HEK293 (cell line): ENCODE data around the gene KRT36.

Source experiments
- FEZF1 ChIP-seq: fragments of 450-650 bp; formaldehyde crosslinking; IDR thresholded peaks from 2 replicates; pipeline ENCODE4 v1.5.1; 2016; ENCODE audit warnings: missing biosample characterization, missing genetic modification characterization
- GLI4 ChIP-seq: fragments of 450-650 bp; formaldehyde crosslinking; IDR thresholded peaks from 2 replicates; pipeline ENCODE4 v1.5.1; 2016; ENCODE audit warnings: missing biosample characterization, missing genetic modification characterization
- HOXD13 ChIP-seq: sonication (generic); formaldehyde crosslinking; IDR thresholded peaks from 2 replicates; pipeline ENCODE4 v1.8.0; 2022; ENCODE audit warnings: missing genetic modification reagents, borderline replicate concordance
- KLF1 ChIP-seq: fragments of 450-650 bp; formaldehyde crosslinking; IDR thresholded peaks from 2 replicates; pipeline ENCODE4 v1.5.1; 2016; ENCODE audit warnings: missing biosample characterization, missing genetic modification characterization
- OVOL3 ChIP-seq: fragments of 450-650 bp; formaldehyde crosslinking; IDR thresholded peaks from 2 replicates; pipeline ENCODE4 v1.5.1; 2016; ENCODE audit warnings: missing biosample characterization, missing genetic modification characterization
- PRDM6 ChIP-seq: fragments of 450-650 bp; formaldehyde crosslinking; IDR thresholded peaks from 2 replicates; pipeline ENCODE4 v1.5.1; 2017; ENCODE audit warnings: missing biosample characterization, missing genetic modification characterization
- SCRT1 ChIP-seq: fragments of 450-650 bp; formaldehyde crosslinking; IDR thresholded peaks from 2 replicates; pipeline ENCODE4 v1.5.1; 2016; ENCODE audit warnings: missing biosample characterization, missing genetic modification characterization, borderline replicate concordance
- SETDB1 ChIP-seq: IDR thresholded peaks from one replicate; pipeline ENCODE4 v1.6.1; 2017; ENCODE audit warnings: mild to moderate bottlenecking, low read length, moderate library complexity, mixed read lengths; ENCODE audit not compliant: insufficient read length
- SP7 ChIP-seq: fragments of 450-650 bp; formaldehyde crosslinking; IDR thresholded peaks from 2 replicates; pipeline ENCODE4 v1.5.1; 2016; ENCODE audit warnings: missing biosample characterization, missing genetic modification characterization
- ZBTB17 ChIP-seq: fragments of 450-650 bp; formaldehyde crosslinking; IDR thresholded peaks from 2 replicates; pipeline ENCODE4 v1.5.1; 2016; ENCODE audit warnings: missing biosample characterization, missing genetic modification characterization
- ZBTB20 ChIP-seq: fragments of 450-650 bp; formaldehyde crosslinking; IDR thresholded peaks from 2 replicates; pipeline ENCODE4 v1.5.1; 2016; ENCODE audit warnings: missing biosample characterization, missing genetic modification characterization
- ZBTB26 ChIP-seq: fragments of 450-650 bp; formaldehyde crosslinking; optimal IDR thresholded peaks from 2 replicates; pipeline ENCODE3; 2016; ENCODE audit warnings: missing biosample characterization, mild to moderate bottlenecking, missing genetic modification characterization
- ZBTB8A ChIP-seq: fragments of 450-650 bp; formaldehyde crosslinking; IDR thresholded peaks from 2 replicates; pipeline ENCODE4 v1.5.1; 2016; ENCODE audit warnings: missing biosample characterization, missing genetic modification characterization
- ZNF133 ChIP-seq: fragments of 450-650 bp; formaldehyde crosslinking; IDR thresholded peaks from 2 replicates; pipeline ENCODE4 v1.5.1; 2016; ENCODE audit warnings: missing biosample characterization, missing genetic modification characterization
- ZNF157 ChIP-seq: fragments of 450-650 bp; formaldehyde crosslinking; IDR thresholded peaks from 2 replicates; pipeline ENCODE4 v1.5.1; 2016; ENCODE audit warnings: missing biosample characterization, missing genetic modification characterization
- ZNF2 ChIP-seq: fragments of 450-650 bp; formaldehyde crosslinking; IDR thresholded peaks from 2 replicates; pipeline ENCODE4 v1.5.1; 2016; ENCODE audit warnings: missing biosample characterization, missing genetic modification characterization
- ZNF223 ChIP-seq: fragments of 450-650 bp; formaldehyde crosslinking; IDR thresholded peaks from 2 replicates; pipeline ENCODE4 v1.5.1; 2016; ENCODE audit warnings: missing biosample characterization, missing genetic modification characterization
- ZNF24 ChIP-seq: fragments of 450-650 bp; formaldehyde crosslinking; IDR thresholded peaks from 2 replicates; pipeline ENCODE4 v1.5.1; 2016; ENCODE audit warnings: missing biosample characterization, missing genetic modification characterization
- ZNF324 ChIP-seq: fragments of 450-650 bp; formaldehyde crosslinking; IDR thresholded peaks from 2 replicates; pipeline ENCODE4 v1.5.1; 2016; ENCODE audit warnings: missing biosample characterization, missing genetic modification characterization
- ZNF350 ChIP-seq: fragments of 450-650 bp; formaldehyde crosslinking; IDR thresholded peaks from 2 replicates; pipeline ENCODE4 v1.5.0; 2017; ENCODE audit warnings: missing biosample characterization, mild to moderate bottlenecking, missing genetic modification characterization
- ZNF423 ChIP-seq: fragments of 450-650 bp; formaldehyde crosslinking; IDR thresholded peaks from 2 replicates; pipeline ENCODE4 v1.5.1; 2016; ENCODE audit warnings: missing biosample characterization, missing genetic modification characterization
- ZNF488 ChIP-seq: fragments of 450-650 bp; formaldehyde crosslinking; IDR thresholded peaks from 2 replicates; pipeline ENCODE4 v1.5.1; 2016; ENCODE audit warnings: missing biosample characterization, missing genetic modification characterization
- ZNF544 ChIP-seq: fragments of 450-650 bp; formaldehyde crosslinking; IDR thresholded peaks from 2 replicates; pipeline ENCODE4 v1.5.0; 2017; ENCODE audit warnings: missing biosample characterization, missing genetic modification characterization
- ZNF549 ChIP-seq: fragments of 450-650 bp; IDR thresholded peaks from 2 replicates; pipeline ENCODE4 v1.5.1; 2018; ENCODE audit warnings: missing biosample characterization, missing genetic modification characterization, mild to moderate bottlenecking, inconsistent platforms, moderate library complexity
- ZNF610 ChIP-seq: fragments of 450-650 bp; formaldehyde crosslinking; IDR thresholded peaks from 2 replicates; pipeline ENCODE4 v1.5.1; 2016; ENCODE audit warnings: missing biosample characterization, missing genetic modification characterization, borderline replicate concordance
- ZNF623 ChIP-seq: fragments of 450-650 bp; formaldehyde crosslinking; IDR thresholded peaks from 2 replicates; pipeline ENCODE4 v1.5.1; 2016; ENCODE audit warnings: missing biosample characterization, missing genetic modification characterization
- ZNF629 ChIP-seq: fragments of 450-650 bp; formaldehyde crosslinking; IDR thresholded peaks from 2 replicates; pipeline ENCODE4 v1.5.1; 2017; ENCODE audit warnings: missing biosample characterization, missing genetic modification characterization
- ZNF660 ChIP-seq: fragments of 450-650 bp; IDR thresholded peaks from 2 replicates; pipeline ENCODE4 v1.5.1; 2018; ENCODE audit warnings: missing biosample characterization, mild to moderate bottlenecking, missing genetic modification characterization
- ZNF664 ChIP-seq: fragments of 450-650 bp; formaldehyde crosslinking; IDR thresholded peaks from 2 replicates; pipeline ENCODE4 v1.5.1; 2016; ENCODE audit warnings: missing biosample characterization, missing genetic modification characterization
- ZNF677 ChIP-seq: fragments of 450-650 bp; IDR thresholded peaks from 2 replicates; pipeline ENCODE4 v1.5.0; 2018; ENCODE audit warnings: missing biosample characterization, mild to moderate bottlenecking, missing genetic modification characterization, moderate library complexity
- ZNF843 ChIP-seq: fragments of 450-650 bp; formaldehyde crosslinking; IDR thresholded peaks from 2 replicates; pipeline ENCODE4 v1.5.1; 2016; ENCODE audit warnings: missing biosample characterization, missing genetic modification characterization
- TF ChIP-seq, protein P1 (sequence below): fragments of 450-650 bp; formaldehyde crosslinking; IDR thresholded peaks from 2 replicates; pipeline ENCODE4 v1.5.1; 2016; ENCODE audit warnings: missing biosample characterization, missing genetic modification characterization
- TF ChIP-seq, protein P2 (sequence below): fragments of 450-650 bp; formaldehyde crosslinking; IDR thresholded peaks from 2 replicates; pipeline ENCODE4 v1.5.0; 2017; ENCODE audit warnings: missing biosample characterization, missing genetic modification characterization, borderline replicate concordance
- TF ChIP-seq, protein P3 (sequence below): fragments of 450-650 bp; formaldehyde crosslinking; IDR thresholded peaks from 2 replicates; pipeline ENCODE4 v1.5.1; 2017; ENCODE audit warnings: missing biosample characterization, missing genetic modification characterization

The KRT36 gene

GRCh38 chr17:41504246-41504977, 14.7 kb upstream of the KRT36 start (continued):
- no peak for TF ChIP-seq ZNF544
- TF ChIP-seq ZNF677 (tag by site-specific recombination), result no peak
- TF ChIP-seq, protein P1, sequence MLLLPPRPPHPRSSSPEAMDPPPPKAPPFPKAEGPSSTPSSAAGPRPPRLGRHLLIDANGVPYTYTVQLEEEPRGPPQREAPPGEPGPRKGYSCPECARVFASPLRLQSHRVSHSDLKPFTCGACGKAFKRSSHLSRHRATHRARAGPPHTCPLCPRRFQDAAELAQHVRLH (tag by site-specific recombination), result 0 out of 2 replicates have a peak, but pooled peaks have one; percentile 15
- TF ChIP-seq SP7 (tag by site-specific recombination), result no peak
- TF ChIP-seq ZNF2, result 0 out of 2 replicates have a peak, but pooled peaks have one; percentile 29
- TF ChIP-seq, protein P2, sequence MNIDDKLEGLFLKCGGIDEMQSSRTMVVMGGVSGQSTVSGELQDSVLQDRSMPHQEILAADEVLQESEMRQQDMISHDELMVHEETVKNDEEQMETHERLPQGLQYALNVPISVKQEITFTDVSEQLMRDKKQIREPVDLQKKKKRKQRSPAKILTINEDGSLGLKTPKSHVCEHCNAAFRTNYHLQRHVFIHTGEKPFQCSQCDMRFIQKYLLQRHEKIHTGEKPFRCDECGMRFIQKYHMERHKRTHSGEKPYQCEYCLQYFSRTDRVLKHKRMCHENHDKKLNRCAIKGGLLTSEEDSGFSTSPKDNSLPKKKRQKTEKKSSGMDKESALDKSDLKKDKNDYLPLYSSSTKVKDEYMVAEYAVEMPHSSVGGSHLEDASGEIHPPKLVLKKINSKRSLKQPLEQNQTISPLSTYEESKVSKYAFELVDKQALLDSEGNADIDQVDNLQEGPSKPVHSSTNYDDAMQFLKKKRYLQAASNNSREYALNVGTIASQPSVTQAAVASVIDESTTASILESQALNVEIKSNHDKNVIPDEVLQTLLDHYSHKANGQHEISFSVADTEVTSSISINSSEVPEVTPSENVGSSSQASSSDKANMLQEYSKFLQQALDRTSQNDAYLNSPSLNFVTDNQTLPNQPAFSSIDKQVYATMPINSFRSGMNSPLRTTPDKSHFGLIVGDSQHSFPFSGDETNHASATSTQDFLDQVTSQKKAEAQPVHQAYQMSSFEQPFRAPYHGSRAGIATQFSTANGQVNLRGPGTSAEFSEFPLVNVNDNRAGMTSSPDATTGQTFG (tag by site-specific recombination), result no peak
- 0 out of 2 replicates have a peak, but pooled peaks have one; percentile 42 for TF ChIP-seq ZNF423 (tag by site-specific recombination)
- TF ChIP-seq ZNF157 (tag by site-specific recombination), result no peak
- no peak for TF ChIP-seq ZNF324 (tag by site-specific recombination)
- no peak for TF ChIP-seq ZNF610 (tag by site-specific recombination)
- no peak for TF ChIP-seq ZNF549 (tag by site-specific recombination)
- no peak for TF ChIP-seq ZNF133
- peak; percentile 96; the same call in 1 of the 2 replicates for TF ChIP-seq OVOL3 (tag by site-specific recombination)
- peak; percentile 94 for TF ChIP-seq PRDM6 (tag by site-specific recombination)
- peak; percentile 81 for TF ChIP-seq ZBTB8A (tag by site-specific recombination)
- TF ChIP-seq HOXD13 (CRISPR knock-in tag), result 0 out of 2 replicates have a peak, but pooled peaks have one; percentile 59
- TF ChIP-seq FEZF1 (tag by site-specific recombination), result peak; percentile 95
- no peak for TF ChIP-seq ZNF350 (tag by site-specific recombination)
- TF ChIP-seq GLI4, result no peak
- peak; percentile 96 for TF ChIP-seq ZNF223 (tag by site-specific recombination)
- peak; percentile 37; the same call in 1 of the 2 replicates for TF ChIP-seq ZBTB17 (tag by site-specific recombination)
- TF ChIP-seq ZBTB20 (tag by site-specific recombination), result peak; percentile 40
- TF ChIP-seq SCRT1 (tag by site-specific recombination), result no peak
- no peak for TF ChIP-seq ZNF623
- TF ChIP-seq ZNF843 (tag by site-specific recombination), result peak; percentile 95
- no peak for TF ChIP-seq KLF1
- TF ChIP-seq, protein P3, sequence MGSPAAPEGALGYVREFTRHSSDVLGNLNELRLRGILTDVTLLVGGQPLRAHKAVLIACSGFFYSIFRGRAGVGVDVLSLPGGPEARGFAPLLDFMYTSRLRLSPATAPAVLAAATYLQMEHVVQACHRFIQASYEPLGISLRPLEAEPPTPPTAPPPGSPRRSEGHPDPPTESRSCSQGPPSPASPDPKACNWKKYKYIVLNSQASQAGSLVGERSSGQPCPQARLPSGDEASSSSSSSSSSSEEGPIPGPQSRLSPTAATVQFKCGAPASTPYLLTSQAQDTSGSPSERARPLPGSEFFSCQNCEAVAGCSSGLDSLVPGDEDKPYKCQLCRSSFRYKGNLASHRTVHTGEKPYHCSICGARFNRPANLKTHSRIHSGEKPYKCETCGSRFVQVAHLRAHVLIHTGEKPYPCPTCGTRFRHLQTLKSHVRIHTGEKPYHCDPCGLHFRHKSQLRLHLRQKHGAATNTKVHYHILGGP (tag by site-specific recombination), result peak; percentile 69; the same call in 1 of the 2 replicates
- 0 out of 2 replicates have a peak, but pooled peaks have one; percentile 35 for TF ChIP-seq ZNF24 (tag by site-specific recombination)
- peak; percentile 31; the same call in 1 of the 2 replicates for TF ChIP-seq ZNF629 (tag by site-specific recombination)
- TF ChIP-seq ZBTB26 (tag by site-specific recombination), result no peak
- no peak for TF ChIP-seq ZNF660 (tag by site-specific recombination)
- no peak for TF ChIP-seq ZNF664
- no peak for TF ChIP-seq SETDB1
- peak; percentile 90 for TF ChIP-seq ZNF488 (tag by site-specific recombination)
